Thoracic aorta (tissue), 2 donors: Measurements from ENCODE around the gene GUCA1A. TPM values are rescaled to one million over a fixed set of nuclear protein-coding genes. Genes with fewer than 3 reads are reported as not detected.

Experiments used
- ATAC-seq: fragments of 150-250 bp; one replicate; pipeline ENCODE4 v1.8.0; 2017; ENCODE audit warnings: low read depth; ENCODE audit not compliant: insufficient number of reproducible peaks, low FRiP score
- DNase-seq: peaks from one replicate; pipeline ENCODE4 v3.0.0-alpha.2; 2020; ENCODE audit warnings: low spot score
- H3K27ac ChIP-seq, 2 donors: fragments of 200-600 bp; sonication (generic); 1 replicate in 1 of 2; 2 replicates in 1 of 2; pipeline ENCODE4 v1.5.1; 2016; ENCODE audit warnings: mild to moderate bottlenecking in 2 of 2, moderate library complexity in 2 of 2
- H3K27me3 ChIP-seq: fragments of 200-600 bp; sonication (generic); replicated peaks from 2 replicates; pipeline ENCODE4 v1.6.0; 2016; ENCODE audit warnings: mild to moderate bottlenecking; ENCODE audit not compliant: insufficient read depth
- H3K36me3 ChIP-seq: fragments of 200-600 bp; sonication (generic); one replicate; pipeline ENCODE4 v1.5.1; 2016
- H3K4me1 ChIP-seq, 2 donors: fragments of 200-600 bp; sonication (generic); 1 replicate in 1 of 2; 2 replicates in 1 of 2; pipeline versions ENCODE4 v1.5.1 to v1.6.0; 2016; ENCODE audit warnings: low read depth in 2 of 2, mild to moderate bottlenecking in 1 of 2; ENCODE audit not compliant: control insufficient read depth in 1 of 2
- H3K4me3 ChIP-seq: fragments of 200-600 bp; sonication (generic); 2 replicates; pipeline ENCODE4 v1.5.1; 2016; ENCODE audit warnings: mild to moderate bottlenecking
- H3K9me3 ChIP-seq: fragments of 200-600 bp; sonication (generic); 2 replicates; pipeline ENCODE4 v1.5.1; 2016
- total RNA-seq, 2 donors: library from RNA; depleted of rRNA; stranded (reverse); fragments of >200 nt; gene quantifications; one replicate each; pipeline versions ENCODE4 v1.1.0 to v1.2.3, GENCODE V29; 2016
- TF ChIP-seq, protein P1 (sequence below): fragments of 200-600 bp; sonication (generic); IDR thresholded peaks from one replicate; pipeline ENCODE4 v1.5.1; 2019; ENCODE audit warnings: antibody characterized with exemption

GUCA1A gene
- total RNA-seq, 2 donors from 2014 or later, result not detected

DNA sequence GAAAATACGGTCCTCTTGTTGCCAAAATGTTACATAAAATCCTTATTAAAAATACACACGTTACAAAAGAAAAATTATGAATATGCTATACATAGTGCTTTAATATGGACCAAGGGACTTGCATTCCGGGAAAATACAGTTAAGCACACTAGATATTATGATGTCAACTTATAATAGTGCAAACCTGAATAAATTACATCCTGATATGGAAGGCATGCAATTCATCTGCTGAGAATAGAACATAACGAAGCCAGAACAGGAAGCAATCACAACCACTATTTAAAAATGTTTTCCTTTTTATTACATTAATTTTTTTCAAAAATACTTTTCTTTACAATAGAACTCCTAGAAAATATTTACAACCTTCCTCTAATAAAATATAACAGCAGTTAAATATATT is 52.3 kb downstream of the GUCA1A start:
- DNase-seq (no peak), ATAC-seq (no peak)
- H3K4me3 ChIP-seq, result no peak overlapping the region
- no peaks in the 10 kb centered on the region for H3K27me3 ChIP-seq
- no peaks in the 10 kb centered on the region for H3K4me1 ChIP-seq
- TF ChIP-seq, protein P1, sequence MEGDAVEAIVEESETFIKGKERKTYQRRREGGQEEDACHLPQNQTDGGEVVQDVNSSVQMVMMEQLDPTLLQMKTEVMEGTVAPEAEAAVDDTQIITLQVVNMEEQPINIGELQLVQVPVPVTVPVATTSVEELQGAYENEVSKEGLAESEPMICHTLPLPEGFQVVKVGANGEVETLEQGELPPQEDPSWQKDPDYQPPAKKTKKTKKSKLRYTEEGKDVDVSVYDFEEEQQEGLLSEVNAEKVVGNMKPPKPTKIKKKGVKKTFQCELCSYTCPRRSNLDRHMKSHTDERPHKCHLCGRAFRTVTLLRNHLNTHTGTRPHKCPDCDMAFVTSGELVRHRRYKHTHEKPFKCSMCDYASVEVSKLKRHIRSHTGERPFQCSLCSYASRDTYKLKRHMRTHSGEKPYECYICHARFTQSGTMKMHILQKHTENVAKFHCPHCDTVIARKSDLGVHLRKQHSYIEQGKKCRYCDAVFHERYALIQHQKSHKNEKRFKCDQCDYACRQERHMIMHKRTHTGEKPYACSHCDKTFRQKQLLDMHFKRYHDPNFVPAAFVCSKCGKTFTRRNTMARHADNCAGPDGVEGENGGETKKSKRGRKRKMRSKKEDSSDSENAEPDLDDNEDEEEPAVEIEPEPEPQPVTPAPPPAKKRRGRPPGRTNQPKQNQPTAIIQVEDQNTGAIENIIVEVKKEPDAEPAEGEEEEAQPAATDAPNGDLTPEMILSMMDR, result no peak
- no peak overlapping the region for H3K27ac ChIP-seq
- H3K9me3 ChIP-seq, result no peaks in the 10 kb centered on the region
- peaks cover 4% of the 10 kb centered on the region for H3K36me3 ChIP-seq

DNA sequence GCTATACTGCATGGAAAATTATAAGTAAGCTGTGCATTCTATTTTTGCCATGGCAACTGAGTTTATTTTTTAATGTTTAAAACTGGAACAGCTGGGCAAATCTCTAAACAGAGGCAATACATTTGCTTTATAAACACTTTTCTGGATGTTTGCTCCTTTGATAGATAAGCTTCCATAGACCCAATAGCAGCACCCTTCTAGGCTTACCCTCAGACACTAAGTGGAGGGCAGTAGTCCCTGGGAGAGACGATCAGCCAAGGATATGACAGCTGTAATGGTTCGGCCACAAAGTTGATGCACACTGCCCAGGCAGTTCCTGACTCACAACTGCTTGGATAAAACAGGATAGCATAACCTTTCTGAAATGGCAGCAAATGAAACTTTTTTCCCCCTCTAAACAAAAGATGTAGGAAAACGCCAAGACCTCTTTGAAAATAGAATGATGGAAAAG is 53.0 kb downstream of the GUCA1A start:
- Histone ChIP-seq H3K36me3 (peaks cover 4% of the 10 kb centered on the region), H3K27me3 (no peaks in the 10 kb centered on the region), H3K4me1 (no peaks in the 10 kb centered on the region), H3K9me3 (no peaks in the 10 kb centered on the region), H3K4me3 (no peak overlapping the region), H3K27ac (no peak overlapping the region)
- DNase-seq, result no peak
- TF ChIP-seq, protein P1, result no peak
- no peak for ATAC-seq

DNA sequence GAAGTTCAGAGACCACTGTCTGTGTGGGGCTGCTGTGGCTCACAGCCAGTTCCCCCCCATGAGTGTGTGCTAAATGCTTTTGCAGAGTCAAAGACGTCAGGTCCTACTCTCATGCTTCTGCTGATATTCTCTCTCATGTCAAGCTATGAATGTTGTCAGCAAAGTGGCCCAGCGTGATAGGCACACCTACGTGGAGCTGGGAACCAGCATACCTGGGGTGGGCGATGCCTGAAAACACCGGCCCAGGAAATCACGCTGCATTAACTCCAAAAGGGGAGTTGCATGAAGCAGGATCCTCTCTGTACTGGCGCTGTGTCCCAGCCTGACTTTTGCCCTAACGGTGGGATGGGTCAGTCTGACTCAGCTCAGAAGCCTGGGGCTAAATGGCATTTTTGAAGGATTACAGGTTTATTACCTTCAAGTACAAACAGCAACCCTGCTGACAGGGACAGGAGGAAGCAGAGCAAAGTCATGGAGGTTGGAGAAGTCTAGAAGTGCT is 53.5 kb downstream of the GUCA1A start:
- no peaks in the 10 kb centered on the region for H3K4me1 ChIP-seq
- DNase-seq, result no peak
- H3K27ac ChIP-seq, result no peak overlapping the region
- ATAC-seq, result no peak
- TF ChIP-seq, protein P1, result no peak
- peaks cover 4% of the 10 kb centered on the region for H3K36me3 ChIP-seq
- H3K9me3 ChIP-seq, result no peaks in the 10 kb centered on the region
- no peaks in the 10 kb centered on the region for H3K27me3 ChIP-seq
- no peak overlapping the region for H3K4me3 ChIP-seq

DNA sequence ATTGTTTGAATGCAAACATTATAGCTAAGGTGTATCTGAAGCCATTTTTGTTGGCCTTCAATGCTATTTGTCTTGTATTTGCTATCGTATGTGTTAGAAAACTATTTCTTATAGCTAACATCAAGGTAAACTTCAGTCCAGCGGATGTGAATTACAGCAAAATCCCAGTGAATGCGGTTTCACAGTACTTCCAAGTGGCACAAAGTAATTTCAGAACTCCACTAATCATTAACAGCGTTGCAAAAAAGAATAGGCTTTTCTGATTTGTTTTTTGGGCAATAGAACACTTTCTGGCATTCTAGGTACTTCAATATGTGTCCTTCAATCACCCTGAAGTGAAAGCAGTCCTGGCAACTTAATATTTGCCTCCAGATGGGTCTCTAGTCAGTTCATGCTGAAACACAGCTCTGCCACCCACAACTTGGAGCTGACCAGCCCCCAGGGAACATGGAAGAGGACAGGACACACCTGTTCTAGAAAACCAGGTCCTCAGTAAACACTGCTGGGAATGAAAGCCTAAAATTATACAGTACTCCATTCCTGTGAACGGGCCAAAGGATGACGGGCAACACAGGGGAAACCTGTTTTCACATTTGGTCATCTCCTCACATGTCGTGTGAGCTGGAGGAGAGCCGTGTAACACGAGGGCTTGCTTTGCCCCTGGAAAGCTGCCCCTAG is 54.1 kb downstream of the GUCA1A start:
- Histone ChIP-seq H3K27me3 (no peaks in the 10 kb centered on the region), H3K4me1 (no peaks in the 10 kb centered on the region), H3K36me3 (peaks cover 4% of the 10 kb centered on the region), H3K27ac (no peak overlapping the region), H3K4me3 (no peak overlapping the region), H3K9me3 (no peaks in the 10 kb centered on the region)
- DNase-seq, result no peak
- TF ChIP-seq, protein P1, result no peak
- ATAC-seq, result no peak

DNA sequence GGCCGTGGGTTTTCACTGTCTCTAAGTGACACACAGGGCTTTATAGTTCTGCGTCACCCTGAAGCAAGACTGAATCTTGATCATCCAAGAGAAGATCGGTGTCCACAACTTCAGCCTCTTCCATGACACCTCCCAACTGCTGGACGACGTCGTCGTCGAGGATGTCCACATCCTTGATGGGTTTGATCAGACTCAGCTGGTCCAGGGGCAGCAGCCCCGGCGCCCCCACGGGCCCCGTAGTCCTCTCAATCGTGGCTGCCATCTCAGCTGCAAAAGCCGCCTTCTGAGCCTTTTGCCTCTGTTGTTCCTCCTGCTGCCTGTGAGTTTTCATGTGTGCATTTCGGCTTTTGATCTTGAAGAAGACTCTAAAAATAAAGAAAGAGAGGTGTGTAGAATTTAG is 55.1 kb downstream of the GUCA1A start:
- H3K27ac ChIP-seq, result no peak overlapping the region

More for the DNA sequence above, 55.1 kb downstream of the GUCA1A start:
- DNase-seq (no peak), ATAC-seq (no peak)
- H3K9me3 ChIP-seq, result no peaks in the 10 kb centered on the region
- H3K27me3 ChIP-seq, result no peaks in the 10 kb centered on the region
- H3K4me3 ChIP-seq, result no peak overlapping the region
- no peaks in the 10 kb centered on the region for H3K4me1 ChIP-seq
- TF ChIP-seq, protein P1, result no peak
- H3K36me3 ChIP-seq, result peaks cover 7% of the 10 kb centered on the region

Other genes with a start within 250 kb of the GUCA1A start
- 100 to 1,000 TPM; 131 to 170 TPM for gene CCND3, start 231.6 kb upstream of the GUCA1A start, total RNA-seq
- gene TAF8, start 122.8 kb upstream of the GUCA1A start, total RNA-seq, result 10 to 100 TPM; 24.5 to 40.8 TPM
- 1 to 10 TPM in 1 of 2 donors, under 1 TPM in 1; 0.54 to 2.4 TPM for gene C6orf132, start 30.7 kb upstream of the GUCA1A start, total RNA-seq
- gene GUCA1B, start 21.6 kb downstream of the GUCA1A start, total RNA-seq, result 1 to 10 TPM in 1 of 2 donors, not detected in 1; 2.1 TPM
- gene MRPS10, start 44.5 kb downstream of the GUCA1A start, total RNA-seq, result 10 to 100 TPM; 23.0 to 30.0 TPM